ENCODE data around the gene TPP2.
A peak's percentile ranks its signal among the peaks of the same experiment; 100 is the strongest.

Gene TPP2

GRCh38 chr13:102693776-102694175 is 97.0 kb downstream of the TPP2 start:
- no peak for DNase-seq (ENCODE audit: low spot score)

DNA sequence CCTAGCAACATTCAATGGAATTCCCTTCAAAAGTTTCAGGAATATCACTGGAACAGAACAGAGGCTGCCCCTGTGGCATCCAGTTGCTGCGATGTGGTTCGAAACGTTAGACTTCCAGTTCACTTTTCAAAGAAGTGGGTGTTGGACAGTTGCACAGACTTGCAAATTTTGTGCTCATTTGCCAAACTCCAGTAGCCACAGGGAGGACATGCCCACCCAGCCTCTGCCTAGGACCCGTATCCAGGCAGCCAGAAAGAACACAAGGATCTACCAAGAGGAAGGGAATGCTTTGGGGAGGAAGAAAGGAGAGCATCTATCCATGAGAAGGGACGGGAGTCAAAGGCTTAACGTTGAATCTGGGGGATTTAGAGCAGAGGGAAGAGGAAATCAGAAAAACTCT is 98.2 kb downstream of the TPP2 start, which contains the start of gene METTL21C:
Gene METTL21C (minus strand): TSS at position 108 of the 400 bp plus-strand sequence. CDS start 546 bp downstream, outside the sequence.
- no peak for DNase-seq (ENCODE audit: low spot score)

DNA sequence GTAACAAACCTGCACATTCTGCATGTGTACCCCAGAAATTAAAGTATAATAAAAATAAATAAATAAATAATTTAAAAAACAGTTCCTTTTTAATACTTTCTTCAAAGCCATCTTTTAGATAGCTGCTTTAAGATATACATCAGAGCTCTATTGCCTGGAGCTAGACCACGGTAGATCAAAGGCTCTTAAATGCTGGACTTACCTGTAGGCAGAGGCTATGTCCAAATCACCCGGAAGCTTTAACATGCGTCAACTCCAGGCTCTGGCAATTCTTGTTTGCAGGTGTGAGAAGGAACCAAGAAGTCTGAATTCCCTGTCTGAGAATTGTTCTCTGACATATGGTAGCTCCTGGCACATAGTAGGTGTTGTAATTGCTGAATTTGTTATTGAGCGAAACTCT is 99.7 kb downstream of the TPP2 start:
- DNase-seq (ENCODE audit: low spot score) = no peak

- DNase-seq (ENCODE audit: low spot score) = no peak
Measured at GRCh38 chr13:102697264-102697663, 100.5 kb downstream of the TPP2 start.

- DNase-seq (ENCODE audit: low spot score) = no peak
Measured at GRCh38 chr13:102697929-102698648, 101.3 kb downstream of the TPP2 start.

GRCh38 chr13:102698649-102698980 is 101.8 kb downstream of the TPP2 start:
- no peak for DNase-seq (ENCODE audit: low spot score)

GRCh38 chr13:102699504-102699903 is 102.7 kb downstream of the TPP2 start:
- no peak for DNase-seq (ENCODE audit: low spot score)

- no peak for DNase-seq (ENCODE audit: low spot score)
Measured at GRCh38 chr13:102700088-102701031, 103.6 kb downstream of the TPP2 start.

DNA sequence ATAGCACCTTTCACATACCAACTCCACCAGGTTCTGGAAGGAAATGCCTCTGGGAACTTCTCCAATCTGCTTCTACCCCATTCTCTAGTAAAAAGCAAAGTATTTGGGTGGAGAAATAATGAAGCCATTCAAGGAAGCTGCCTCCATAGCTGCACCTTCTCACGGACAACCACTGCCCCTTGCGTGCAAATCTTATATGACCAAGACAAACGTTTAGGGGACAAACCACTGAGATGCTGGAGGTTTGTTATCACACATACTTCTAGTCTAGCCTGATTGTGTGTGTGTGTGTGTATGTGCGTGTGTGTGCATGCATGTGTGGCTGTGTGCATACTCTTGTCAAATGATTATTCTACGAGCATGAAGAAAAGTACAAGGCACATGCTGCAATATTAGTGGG is 104.5 kb downstream of the TPP2 start:
- no peak for DNase-seq (ENCODE audit: low spot score)

DNA sequence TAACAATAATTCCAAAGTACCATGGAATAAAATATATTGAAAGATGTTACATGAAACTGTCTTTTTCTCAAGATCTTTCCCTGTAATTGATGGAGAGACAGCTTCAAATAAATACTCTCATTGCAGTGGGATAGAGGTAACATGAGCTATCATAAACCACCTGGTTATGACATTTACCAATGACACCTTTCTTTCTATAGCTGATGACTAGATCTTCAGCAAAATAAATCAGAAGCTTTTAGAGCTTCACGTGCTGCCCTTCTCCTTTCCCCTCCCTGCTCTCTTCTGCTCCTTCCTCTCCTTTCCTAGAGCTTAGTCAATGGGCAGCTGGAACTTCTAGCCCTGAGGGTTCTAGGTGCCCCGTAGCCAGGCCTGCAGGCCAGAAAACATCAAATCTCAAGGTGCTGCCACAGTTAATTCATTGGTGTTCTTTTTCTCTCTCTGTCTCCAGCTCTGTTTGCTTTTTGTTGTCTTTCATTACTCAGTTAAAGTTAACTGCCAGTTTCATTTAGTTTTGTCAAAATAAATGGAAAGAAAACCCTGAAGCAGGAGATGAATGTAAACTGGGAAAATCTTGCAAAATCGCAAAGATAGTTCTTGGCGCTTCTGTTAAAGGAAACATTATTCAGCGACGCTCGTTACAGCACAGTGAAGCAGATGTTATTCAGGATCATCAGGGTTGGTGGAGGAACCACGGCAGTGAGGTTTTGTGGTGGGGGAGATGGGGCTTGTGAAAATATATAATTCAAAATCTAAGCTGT is 106.4 kb downstream of the TPP2 start:
- no peak for DNase-seq (ENCODE audit: low spot score)

- DNase-seq (ENCODE audit: low spot score) = no peak
Measured at GRCh38 chr13:102703726-102704035, 106.9 kb downstream of the TPP2 start.

GRCh38 chr13:102704238-102705058 is 107.7 kb downstream of the TPP2 start:
- no peak for DNase-seq (ENCODE audit: low spot score)

DNA sequence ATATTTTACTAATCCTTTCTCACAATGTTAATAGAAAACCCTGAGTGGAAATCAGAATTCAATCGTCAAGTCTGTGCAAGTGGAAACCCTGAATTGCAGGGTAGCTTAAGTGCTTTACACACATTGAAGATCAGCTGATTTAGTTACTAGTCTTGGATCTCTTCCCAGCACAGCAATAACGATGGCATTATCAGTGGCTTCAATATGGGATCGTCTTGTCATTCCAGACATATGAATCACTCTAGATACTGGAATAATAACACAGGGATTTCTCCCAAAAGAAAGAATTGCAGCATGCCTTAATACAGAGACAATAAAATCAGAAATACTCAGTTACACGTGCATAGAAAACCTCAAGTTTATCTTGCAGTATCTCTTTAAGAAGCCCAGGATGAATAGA is 110.7 kb downstream of the TPP2 start:
- peak; percentile 16 for DNase-seq (ENCODE audit: low spot score)

DNA sequence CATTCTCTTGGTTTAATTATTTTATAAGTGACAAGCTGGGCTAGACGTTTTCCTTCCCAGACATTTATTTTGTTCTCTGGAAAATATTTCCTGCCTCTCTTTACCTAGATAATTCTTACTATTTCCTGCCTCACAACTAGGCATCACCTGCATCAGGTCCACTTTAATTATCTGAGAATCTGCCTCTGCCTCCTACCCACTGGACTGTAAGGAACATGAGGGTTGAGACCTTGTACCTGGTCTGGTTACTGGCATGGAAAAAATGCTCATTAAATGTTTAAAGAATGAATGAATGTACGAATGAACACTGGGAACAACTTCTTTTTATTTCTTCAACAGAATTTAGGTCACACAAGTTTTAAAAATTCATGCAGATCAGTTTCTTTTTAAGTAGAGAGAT is 111.4 kb downstream of the TPP2 start:
- DNase-seq (ENCODE audit: low spot score) = no peak

DNA sequence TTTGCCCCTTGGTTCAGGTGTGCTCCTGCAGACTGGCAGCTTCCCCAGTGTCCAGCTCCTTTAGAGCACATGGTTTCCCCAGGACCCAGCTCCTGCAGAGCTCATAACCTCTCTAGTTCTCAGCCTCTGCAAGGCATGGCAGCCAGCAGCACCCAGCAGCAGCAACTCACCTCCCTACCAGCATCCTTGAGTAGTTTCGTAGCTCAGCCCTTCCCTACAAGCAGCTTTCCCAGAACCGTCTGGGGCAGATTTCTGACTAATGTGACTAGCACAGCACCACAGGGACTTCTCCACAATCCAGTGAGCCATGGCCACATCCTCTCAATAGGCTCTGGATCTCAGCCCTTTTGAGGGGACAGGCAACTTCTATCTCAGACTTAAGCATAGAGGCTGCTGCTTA is 112.2 kb downstream of the TPP2 start:
- DNase-seq (ENCODE audit: low spot score) = no peak

- DNase-seq (ENCODE audit: low spot score) = no peak
Measured at GRCh38 chr13:102709536-102709935, 112.8 kb downstream of the TPP2 start.

GRCh38 chr13:102710261-102710679 is 113.5 kb downstream of the TPP2 start:
- no peak for DNase-seq (ENCODE audit: low spot score)

DNA sequence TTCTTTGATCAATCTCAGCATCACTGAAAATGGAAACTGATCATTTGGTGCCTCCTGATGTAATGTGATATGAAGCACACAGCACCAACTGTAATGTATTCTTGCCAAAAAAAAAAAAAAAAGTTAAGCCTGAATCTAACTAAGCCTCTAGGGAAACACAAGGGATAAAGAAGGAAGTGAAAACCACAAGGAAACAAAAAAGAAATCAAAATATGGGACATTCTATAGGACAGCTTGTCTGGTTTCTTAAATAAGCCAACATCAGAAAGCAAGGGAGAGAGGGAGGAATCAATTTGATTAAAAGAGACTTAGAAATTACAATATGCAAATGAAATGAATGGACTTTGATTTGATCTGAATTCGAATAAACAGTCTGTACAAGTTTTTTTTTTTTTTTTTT is 118.7 kb downstream of the TPP2 start:
- no peak for DNase-seq (ENCODE audit: low spot score)

DNA sequence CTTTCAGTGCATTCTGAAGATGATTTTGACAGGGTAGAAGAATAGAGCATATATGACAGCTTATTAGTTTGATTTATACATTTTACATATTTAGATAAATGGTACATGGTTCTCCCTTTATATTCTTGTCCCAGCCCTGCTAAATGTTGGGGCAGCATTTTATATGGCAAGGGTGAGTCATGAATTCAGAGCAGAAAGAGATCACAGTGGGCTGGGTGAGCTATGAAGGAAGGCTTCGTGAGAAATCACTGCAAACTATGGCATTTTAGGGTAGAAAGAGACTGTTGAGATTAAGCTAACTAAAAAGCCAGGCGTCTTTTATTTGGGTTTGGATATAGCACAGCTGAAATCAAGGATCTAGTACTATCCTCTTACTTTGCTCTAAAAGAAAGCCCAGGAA is 122.0 kb downstream of the TPP2 start:
- DNase-seq (ENCODE audit: low spot score) = no peak

DNA sequence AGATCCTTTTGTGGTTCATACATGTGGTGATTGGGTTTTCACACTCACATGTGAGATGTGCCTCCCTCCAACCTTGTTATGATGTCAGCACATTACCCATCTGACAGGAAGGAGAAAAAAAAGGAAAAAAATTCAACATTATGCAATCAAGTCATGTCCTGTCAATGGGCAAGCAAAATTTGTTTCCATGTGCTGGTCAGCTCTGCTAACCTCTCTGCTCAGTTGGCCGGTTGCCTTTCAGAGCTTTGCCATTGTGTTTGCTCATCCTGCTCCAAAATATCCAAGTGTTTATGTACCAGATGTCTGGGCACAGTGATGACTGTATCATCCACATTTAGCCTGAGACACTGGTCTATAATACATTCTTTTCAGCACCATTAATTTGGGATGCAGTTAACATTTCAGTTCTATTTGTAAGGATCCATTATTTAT is 125.0 kb downstream of the TPP2 start:
- peak; percentile 94 for DNase-seq (ENCODE audit: low spot score)

- DNase-seq (ENCODE audit: low spot score) = peak; percentile 65
Measured at GRCh38 chr13:102724923-102725322, 128.1 kb downstream of the TPP2 start.

DNA sequence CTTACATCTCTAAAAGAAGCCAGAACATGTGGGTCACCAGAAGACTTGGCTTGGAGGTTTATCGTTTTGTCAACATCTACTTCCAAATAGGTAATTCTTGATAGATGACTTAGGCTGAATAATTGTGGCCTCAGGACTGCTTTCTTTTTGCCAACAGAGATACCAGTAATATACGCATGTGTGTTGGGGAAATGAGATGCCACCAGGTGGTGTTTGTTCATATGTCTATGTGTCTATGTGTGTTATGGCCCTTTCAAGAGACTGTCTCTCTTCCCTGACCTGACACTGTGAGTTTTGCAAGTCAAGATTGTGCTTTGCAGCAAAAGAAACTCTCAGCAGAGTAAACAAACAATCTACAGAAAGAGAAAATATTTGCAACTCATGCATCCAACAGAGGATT is 129.6 kb downstream of the TPP2 start:
- no peak for DNase-seq (ENCODE audit: low spot score)
